WTC11 (cell line): ENCODE results near the gene UBA1. TPM values are rescaled to one million over a fixed set of nuclear protein-coding genes. Genes with fewer than 3 reads are reported as not detected.

Source experiments
- ATAC-seq: fragments of 200-7000 bp; cut with Tn5 transposase; 2 replicates; pipeline ENCODE4 v1.10.0; 2021; ENCODE audit warnings: mild to moderate bottlenecking, moderate library complexity
- CTCF ChIA-PET: fragments of 300-600 bp; sonication (Branson Sonifier 250); formaldehyde crosslinking; loops from one replicate; lab custom pipeline; 2021; ENCODE audit warnings: antibody characterized with exemption; lab: Charles Lee
- POLR2A ChIA-PET: fragments of 350-600 bp; sonication (Branson Sonifier 250); formaldehyde crosslinking; loops from one replicate; lab custom pipeline; 2021; ENCODE audit warnings: antibody characterized with exemption; lab: Charles Lee
- DNase-seq: peaks from one replicate; pipeline ENCODE4 v3.0.0; 2021; ENCODE audit warnings: low spot score
- H3K27ac Mint-ChIP-seq: 2 replicates; pipeline ENCODE4 v1.8.0; 2021; ENCODE audit warnings: mixed read lengths
- H3K27me3 Mint-ChIP-seq: 2 replicates; pipeline ENCODE4 v1.8.0; 2021; ENCODE audit warnings: low read depth, mild to moderate bottlenecking, moderate library complexity, mixed read lengths
- H3K36me3 Mint-ChIP-seq: 2 replicates; pipeline ENCODE4 v1.8.0; 2021; ENCODE audit warnings: mixed read lengths
- H3K4me1 Mint-ChIP-seq: 2 replicates; pipeline ENCODE4 v1.8.0; 2022; ENCODE audit warnings: mixed read lengths
- H3K4me3 Mint-ChIP-seq: 2 replicates; pipeline ENCODE4 v1.8.0; 2021; ENCODE audit warnings: mild to moderate bottlenecking, moderate library complexity, mixed read lengths
- H3K9me3 Mint-ChIP-seq: 2 replicates; pipeline ENCODE4 v1.8.0; 2021; ENCODE audit warnings: mixed read lengths
- ARID4B ChIP-seq: sonication (generic); formaldehyde crosslinking; IDR thresholded peaks from 2 replicates; pipeline ENCODE4 v1.8.0; 2023; ENCODE audit warnings: missing genetic modification reagents, mild to moderate bottlenecking, borderline replicate concordance
- ATF3 ChIP-seq: sonication (generic); formaldehyde crosslinking; conservative IDR thresholded peaks from 2 replicates; pipeline ENCODE4 v1.8.1; 2022; ENCODE audit warnings: mild to moderate bottlenecking, missing genetic modification reagents
- ATF6 ChIP-seq: sonication (generic); formaldehyde crosslinking; IDR thresholded peaks from 2 replicates; pipeline ENCODE4 v1.8.1; 2023; ENCODE audit warnings: mild to moderate bottlenecking, missing genetic modification reagents
- CBFB ChIP-seq: sonication (generic); formaldehyde crosslinking; IDR thresholded peaks from 2 replicates; pipeline ENCODE4 v1.8.1; 2022; ENCODE audit warnings: mild to moderate bottlenecking, low read depth, missing genetic modification reagents
- ESRRA ChIP-seq: sonication (generic); formaldehyde crosslinking; IDR thresholded peaks from 2 replicates; pipeline ENCODE4 v1.8.1; 2022; ENCODE audit warnings: mild to moderate bottlenecking, missing genetic modification reagents, borderline replicate concordance
- GABPB1 ChIP-seq: sonication (generic); formaldehyde crosslinking; IDR thresholded peaks from 2 replicates; pipeline ENCODE4 v1.8.1; 2023; ENCODE audit warnings: mild to moderate bottlenecking, missing genetic modification reagents
- GTF2I ChIP-seq: fragments of 250-450 bp; sonication (Bioruptor Pico); conservative IDR thresholded peaks from 2 replicates; pipeline ENCODE4 v1.4.0; 2021; ENCODE audit warnings: mild to moderate bottlenecking
- JAZF1 ChIP-seq: fragments of 250-450 bp; sonication (Bioruptor Pico); IDR thresholded peaks from 2 replicates; pipeline ENCODE4 v1.9.0; 2021; ENCODE audit warnings: moderate library complexity, mild to moderate bottlenecking, inconsistent platforms
- KAT7 ChIP-seq: sonication (generic); formaldehyde crosslinking; IDR thresholded peaks from 2 replicates; pipeline ENCODE4 v1.8.1; 2023; ENCODE audit warnings: missing genetic modification reagents, mild to moderate bottlenecking, borderline replicate concordance
- MAX ChIP-seq: sonication (generic); formaldehyde crosslinking; IDR thresholded peaks from 2 replicates; pipeline ENCODE4 v1.8.0; 2022; ENCODE audit warnings: mild to moderate bottlenecking, missing genetic modification reagents
- MLX ChIP-seq: sonication (generic); formaldehyde crosslinking; IDR thresholded peaks from 2 replicates; pipeline ENCODE4 v1.8.1; 2023; ENCODE audit warnings: mild to moderate bottlenecking, missing genetic modification reagents, moderate library complexity
- RELA ChIP-seq: sonication (generic); formaldehyde crosslinking; IDR thresholded peaks from 2 replicates; pipeline ENCODE4 v1.8.1; 2022; ENCODE audit warnings: missing genetic modification reagents, mild to moderate bottlenecking, borderline replicate concordance
- SOX15 ChIP-seq: fragments of 250-450 bp; sonication (Bioruptor Pico); IDR thresholded peaks from 2 replicates; pipeline ENCODE4 v1.9.0; 2021; ENCODE audit warnings: mild to moderate bottlenecking
- STAT6 ChIP-seq: sonication (generic); formaldehyde crosslinking; conservative IDR thresholded peaks from 2 replicates; pipeline ENCODE4 v1.8.1; 2023; ENCODE audit warnings: mild to moderate bottlenecking, low read depth, missing genetic modification reagents, moderate library complexity
- ZNF263 ChIP-seq: sonication (generic); formaldehyde crosslinking; IDR thresholded peaks from 2 replicates; pipeline ENCODE4 v1.8.1; 2022; ENCODE audit warnings: low read depth, mild to moderate bottlenecking, moderate library complexity, missing genetic modification reagents
- ZNF317 ChIP-seq: sonication (generic); formaldehyde crosslinking; IDR thresholded peaks from 2 replicates; pipeline ENCODE4 v1.8.1; 2023; ENCODE audit warnings: low read depth, mild to moderate bottlenecking, moderate library complexity, missing genetic modification reagents, borderline replicate concordance
- ZNF396 ChIP-seq: fragments of 250-450 bp; sonication (Bioruptor Pico); IDR thresholded peaks from 2 replicates; pipeline ENCODE4 v1.8.0; 2021; ENCODE audit warnings: mild to moderate bottlenecking, moderate library complexity, borderline replicate concordance
- ZNF425 ChIP-seq: fragments of 250-450 bp; sonication (Bioruptor Pico); conservative IDR thresholded peaks from 2 replicates; pipeline ENCODE4 v1.9.0; 2021; ENCODE audit warnings: mild to moderate bottlenecking
- ZNF671 ChIP-seq: fragments of 250-450 bp; sonication (Bioruptor Pico); IDR thresholded peaks from 2 replicates; pipeline ENCODE4 v1.8.0; 2021; ENCODE audit warnings: mild to moderate bottlenecking
- total RNA-seq: library from RNA; stranded (reverse); gene quantifications from 3 replicates; pipeline ENCODE4 v1.2.3, GENCODE V29; 2021

The UBA1 gene
- total RNA-seq, 1 experiment from 2014 or later, result 379 TPM

- TF ChIP-seq ATF6 (CRISPR knock-in tag), result no peak
- no peak for TF ChIP-seq STAT6 (CRISPR knock-in tag)
Observed at GRCh38 chrX:47146936-47147859, 46.4 kb upstream of the UBA1 start (continued).

- ATAC-seq (no peak), DNase-seq (no peak)
- no peak for TF ChIP-seq MLX (CRISPR knock-in tag)
- TF ChIP-seq GABPB1 (CRISPR knock-in tag), result no peak
- TF ChIP-seq ZNF396 (CRISPR knock-in tag), result no peak
- no peak for TF ChIP-seq GTF2I (CRISPR knock-in tag)
- no peak for TF ChIP-seq CBFB (CRISPR knock-in tag)
- H3K27me3 Mint-ChIP-seq, result no peaks in the 10 kb centered on the region
- H3K36me3 Mint-ChIP-seq, result peaks cover 11% of the 10 kb centered on the region
- H3K9me3 Mint-ChIP-seq, result no peaks in the 10 kb centered on the region
- POLR2A ChIA-PET, result no interaction called here
- peaks cover 13% of the 10 kb centered on the region for H3K4me1 Mint-ChIP-seq
- H3K27ac Mint-ChIP-seq, result no peak overlapping the region
- H3K4me3 Mint-ChIP-seq, result no peak overlapping the region
- CTCF ChIA-PET, result no interaction called here
Observed at GRCh38 chrX:47148946-47149345, 44.7 kb upstream of the UBA1 start.

GRCh38 chrX:47151435-47151834 lies 42.2 kb upstream of the UBA1 start:
- DNase-seq (no peak), ATAC-seq (no peak)
- no peaks in the 10 kb centered on the region for H3K27me3 Mint-ChIP-seq
- peaks cover 9% of the 10 kb centered on the region for H3K4me1 Mint-ChIP-seq
- no peak overlapping the region for H3K27ac Mint-ChIP-seq
- peaks cover 14% of the 10 kb centered on the region for H3K36me3 Mint-ChIP-seq
- ChIA-PET POLR2A (no interaction called here), CTCF (interaction anchor here (0.7 kb wide), 1 partner anchor 22 kb away, joined by 5 read pairs; no protein-coding TSS in a partner anchor)
- H3K9me3 Mint-ChIP-seq, result no peaks in the 10 kb centered on the region
- H3K4me3 Mint-ChIP-seq, result no peak overlapping the region
- TF ChIP-seq ARID4B (CRISPR knock-in tag), result no peak
- TF ChIP-seq ZNF317 (CRISPR knock-in tag), result no peak
- TF ChIP-seq KAT7 (CRISPR knock-in tag), result no peak
- no peak for TF ChIP-seq ZNF396 (CRISPR knock-in tag)
- no peak for TF ChIP-seq ESRRA (CRISPR knock-in tag)
- no peak for TF ChIP-seq SOX15 (CRISPR knock-in tag)
- TF ChIP-seq ZNF425 (CRISPR knock-in tag), result no peak
- no peak for TF ChIP-seq JAZF1 (CRISPR knock-in tag)
- TF ChIP-seq GTF2I (CRISPR knock-in tag), result no peak
- no peak for TF ChIP-seq ZNF263 (CRISPR knock-in tag)
- TF ChIP-seq ATF3 (CRISPR knock-in tag), result no peak
- TF ChIP-seq RELA (CRISPR knock-in tag), result no peak
- TF ChIP-seq MAX (CRISPR knock-in tag), result no peak
- TF ChIP-seq ZNF671 (CRISPR knock-in tag), result no peak
